DOHH2 (cell line): ENCODE results near the gene PDIA4.

Experiments used
- CTCF ChIP-seq: fragments of 200-600 bp; sonication (generic); IDR thresholded peaks from one replicate; pipeline ENCODE4 v1.5.1; 2014; ENCODE audit warnings: antibody characterized with exemption, mild to moderate bottlenecking, low read depth, low read length; ENCODE audit not compliant: poor library complexity, severe bottlenecking
- EZH2phosphoT487 ChIP-seq: fragments of 200-600 bp; sonication (generic); IDR thresholded peaks from 2 replicates; pipeline ENCODE4 v1.6.1; 2017; ENCODE audit warnings: borderline replicate concordance, mild to moderate bottlenecking, antibody characterized with exemption, low read length, moderate library complexity, mixed read lengths

- TF ChIP-seq CTCF (no peak), EZH2phosphoT487 (no peak)
Measured at GRCh38 chr7:149010451-149010850, 17.9 kb downstream of the PDIA4 start.
